Bronchial epithelial cell (primary cell): ENCODE results near the gene HAO2. TPM values are rescaled to one million over a fixed set of nuclear protein-coding genes. Genes with fewer than 3 reads are reported as not detected.

Experiments used
- DNase-seq: peaks from one replicate; pipeline ENCODE4 v3.0.0-alpha.2; 2010; ENCODE audit warnings: low read depth
- FAIRE-seq: peaks from 2 replicates; lab custom pipeline; 2011; peaks lifted over from hg19 to GRCh38; lab: Jason Lieb, UNC
- H3K27me3 ChIP-seq: 2 replicates; pipeline ENCODE4 v1.5.1; 2011; ENCODE audit warnings: low read length; ENCODE audit not compliant: control insufficient read depth, insufficient read depth
- H3K36me3 ChIP-seq: 2 replicates; pipeline ENCODE4 v1.5.1; 2011; ENCODE audit warnings: low read length; ENCODE audit not compliant: control insufficient read depth, insufficient read depth
- H3K4me3 ChIP-seq: 2 replicates; pipeline ENCODE4 v1.5.1; 2011; ENCODE audit warnings: mild to moderate bottlenecking, low read depth, low read length, control low read depth
- CTCF ChIP-seq: IDR thresholded peaks from 2 replicates; pipeline ENCODE4 v1.5.1; 2011; ENCODE audit warnings: mild to moderate bottlenecking, moderate library complexity, low read length, control low read depth, inconsistent platforms; ENCODE audit not compliant: insufficient read depth, severe bottlenecking
- total RNA-seq: library from RNA; depleted of rRNA; stranded (reverse); fragments of >200 nt; gene quantifications from 2 replicates; pipeline ENCODE4 v1.2.1, GENCODE V29; 2014

HAO2 gene
- total RNA-seq, 1 donor from 2014 or later: not detected

- DNase-seq: no peak
- Histone ChIP-seq H3K27me3 (no peaks in the 10 kb centered on the region), H3K4me3 (no peak overlapping the region), H3K36me3 (no peaks in the 10 kb centered on the region)
- no peak for FAIRE-seq
- no peak for TF ChIP-seq CTCF
Measured at GRCh38 chr1:119338004-119338403, 30.6 kb upstream of the HAO2 start.

GRCh38 chr1:119338757-119339156, 29.8 kb upstream of the HAO2 start:
- no peak for TF ChIP-seq CTCF
- DNase-seq (no peak), FAIRE-seq (no peak)
- Histone ChIP-seq H3K4me3 (no peak overlapping the region), H3K27me3 (no peaks in the 10 kb centered on the region), H3K36me3 (no peaks in the 10 kb centered on the region)

DNA sequence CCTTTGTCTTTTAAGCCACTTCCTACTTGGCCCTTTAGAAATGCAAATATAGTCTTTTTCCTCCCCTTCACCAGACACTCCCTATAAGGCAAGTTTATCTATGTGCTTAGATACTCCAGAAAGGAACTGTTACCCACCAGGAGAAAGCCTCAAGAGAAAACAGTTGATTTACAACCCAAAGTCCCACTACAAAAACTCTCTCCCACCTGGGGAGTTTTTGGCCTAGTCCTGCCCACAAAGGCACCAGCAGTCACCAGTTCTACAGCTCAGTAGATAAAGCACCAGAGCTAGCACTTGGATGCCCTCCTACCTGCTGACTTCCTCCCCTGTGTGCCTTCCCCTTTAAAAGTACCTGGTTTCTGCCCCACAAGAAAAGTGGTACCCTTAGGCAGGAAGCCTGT, 27.7 kb upstream of the HAO2 start:
- no peaks in the 10 kb centered on the region for H3K36me3 ChIP-seq
- DNase-seq (no peak), FAIRE-seq (no peak)
- no peak overlapping the region for H3K4me3 ChIP-seq
- no peaks in the 10 kb centered on the region for H3K27me3 ChIP-seq
- no peak for TF ChIP-seq CTCF

GRCh38 chr1:119341372-119341947, 27.1 kb upstream of the HAO2 start:
- FAIRE-seq: no peak
- no peak overlapping the region for H3K4me3 ChIP-seq
- no peaks in the 10 kb centered on the region for H3K36me3 ChIP-seq
- peak; percentile 66 for DNase-seq
- no peak for TF ChIP-seq CTCF
- no peaks in the 10 kb centered on the region for H3K27me3 ChIP-seq

- no peak for TF ChIP-seq CTCF
- no peak for DNase-seq
- Histone ChIP-seq H3K36me3 (no peaks in the 10 kb centered on the region), H3K4me3 (no peak overlapping the region), H3K27me3 (no peaks in the 10 kb centered on the region)
- no peak for FAIRE-seq
Measured at GRCh38 chr1:119345398-119345797, 23.2 kb upstream of the HAO2 start.

GRCh38 chr1:119347858-119348257, 20.7 kb upstream of the HAO2 start:
- no peaks in the 10 kb centered on the region for H3K36me3 ChIP-seq
- peak; percentile 68 for DNase-seq
- no peak for FAIRE-seq
- no peaks in the 10 kb centered on the region for H3K27me3 ChIP-seq
- H3K4me3 ChIP-seq: no peak overlapping the region
- no peak for TF ChIP-seq CTCF
